Stimulated activated CD8-positive, alpha-beta memory T cell treated with anti-CD3 and anti-CD28 coated beads, Interleukin-15, amount 100 ng/mL, for 24 hours (primary cell): ENCODE data around the gene CBX5.
"Not testable (repeated sequence)": the region's sequence is repeated elsewhere in the genome, so short reads cannot be mapped to it uniquely, and the experiment has no call there.

Experiments
- DNase-seq: peaks from one replicate; pipeline ENCODE4 v3.0.0-alpha.2; 2020; ENCODE audit warnings: low read depth

Gene CBX5

GRCh38 chr12:54265364-54265812 is 14.5 kb downstream of the CBX5 start:
- no peak for DNase-seq

- no peak for DNase-seq
These were observed 17.5 kb downstream of the CBX5 start for GRCh38 chr12:54262403-54262925.

DNA sequence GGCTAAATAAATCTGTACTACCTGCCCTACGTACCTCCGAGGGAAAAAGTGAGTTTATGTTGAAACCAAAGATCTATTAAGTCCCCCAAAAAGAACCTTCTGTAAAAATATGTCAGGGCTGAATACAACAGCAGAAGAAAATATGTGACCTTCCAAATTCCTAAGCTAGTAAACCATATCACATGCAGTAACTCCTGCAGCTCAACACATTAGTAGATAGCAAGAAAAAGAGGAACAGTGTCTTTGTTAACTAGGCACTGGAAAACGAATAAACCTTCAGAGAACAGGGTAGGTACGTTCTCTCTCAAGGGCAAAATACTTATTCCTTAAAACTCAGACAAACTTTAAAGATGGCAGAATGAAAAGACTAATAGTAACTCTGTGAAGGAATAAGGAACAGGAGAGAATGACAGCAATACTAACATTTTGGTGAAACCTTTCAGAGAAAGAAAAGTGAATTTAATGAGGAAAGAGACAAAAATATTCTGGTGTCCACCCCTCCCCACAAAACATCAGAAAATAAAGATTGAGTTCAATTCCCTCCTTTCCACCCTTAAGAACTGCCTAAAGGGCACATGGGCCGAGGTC is 18.0 kb downstream of the CBX5 start:
- DNase-seq, result no peak

DNA sequence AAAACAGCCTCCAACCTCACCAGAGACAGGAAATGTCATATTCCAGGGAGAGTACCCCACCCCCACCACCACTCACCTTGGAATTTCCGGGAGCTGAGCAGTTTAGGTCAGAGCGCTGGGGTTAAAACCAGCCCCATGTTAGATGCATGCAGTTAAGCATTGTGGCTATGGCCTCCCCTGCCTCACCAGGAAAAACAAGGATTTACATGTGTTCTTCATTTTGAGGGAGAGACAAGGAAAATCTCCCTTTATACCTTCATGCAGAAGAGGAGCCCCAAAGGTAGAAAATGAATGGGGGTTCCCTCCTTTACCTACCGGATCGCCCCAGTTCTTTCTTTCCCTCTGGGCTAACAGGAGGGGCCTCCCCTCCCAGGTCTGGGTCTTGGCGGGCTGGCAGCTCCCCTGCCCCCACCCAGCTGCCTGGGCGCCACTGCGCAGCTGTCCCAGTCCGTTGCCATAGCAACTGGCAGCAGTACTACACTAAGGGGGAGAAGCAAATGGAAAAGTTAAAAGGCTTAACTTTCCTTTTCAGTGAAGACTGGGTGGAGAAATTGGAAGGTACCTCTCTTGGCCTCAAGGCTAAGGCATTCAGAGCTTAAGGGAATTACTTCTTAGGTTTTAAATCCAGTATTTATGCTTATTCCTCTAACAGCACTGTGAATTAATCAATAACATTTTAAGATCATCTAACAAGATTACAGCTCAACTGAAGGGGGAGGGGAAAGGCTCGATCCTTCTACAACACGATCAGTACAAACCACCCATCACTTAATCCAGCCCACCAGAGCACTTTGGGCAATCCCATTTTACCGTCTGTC is 20.5 kb downstream of the CBX5 start:
- DNase-seq, result peak; percentile 16

GRCh38 chr12:54258201-54258681 is 21.7 kb downstream of the CBX5 start:
- DNase-seq, result no peak

- no peak for DNase-seq
These were observed 22.6 kb downstream of the CBX5 start for GRCh38 chr12:54257332-54257731.

DNA sequence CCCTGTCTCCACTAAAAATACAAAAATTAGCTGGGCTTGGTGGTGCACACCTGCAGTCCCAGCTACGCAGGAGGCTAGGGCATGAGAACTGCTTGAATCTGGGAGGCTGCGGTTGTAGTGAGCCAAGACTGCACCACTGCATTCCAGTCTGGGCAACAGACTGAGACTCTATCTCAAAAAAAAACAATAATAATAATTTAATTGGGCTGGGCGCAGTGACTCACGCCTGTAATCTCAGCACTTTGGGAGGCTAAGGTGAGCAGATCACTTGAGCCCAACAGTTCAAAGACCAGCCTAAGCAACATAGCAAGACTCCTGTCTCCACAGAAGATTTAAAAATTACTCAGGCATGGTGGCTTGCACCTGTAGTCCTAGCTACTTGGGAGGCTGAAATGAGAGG is 26.7 kb downstream of the CBX5 start:
- DNase-seq, result no peak

- no peak for DNase-seq
These were observed 28.1 kb downstream of the CBX5 start for GRCh38 chr12:54251667-54252284.

DNA sequence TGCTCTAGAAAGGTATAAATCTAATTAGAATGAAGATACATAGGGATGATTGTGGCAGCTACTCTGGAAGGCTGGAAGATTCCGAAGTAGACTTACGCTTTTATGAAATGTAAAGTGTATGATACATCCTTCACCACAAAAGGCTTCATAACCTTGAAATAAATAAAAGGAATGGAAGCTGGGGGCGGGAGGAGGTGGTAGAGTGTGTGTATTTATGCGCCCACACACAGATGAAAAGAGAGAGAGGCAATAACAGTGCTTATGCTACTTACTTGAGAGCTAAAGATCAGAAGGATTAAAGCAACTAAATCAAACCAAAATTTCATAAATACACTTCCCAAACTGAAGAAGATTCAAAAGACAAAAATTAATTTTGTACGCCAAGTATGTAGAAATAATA is 30.4 kb downstream of the CBX5 start:
- no peak for DNase-seq

DNA sequence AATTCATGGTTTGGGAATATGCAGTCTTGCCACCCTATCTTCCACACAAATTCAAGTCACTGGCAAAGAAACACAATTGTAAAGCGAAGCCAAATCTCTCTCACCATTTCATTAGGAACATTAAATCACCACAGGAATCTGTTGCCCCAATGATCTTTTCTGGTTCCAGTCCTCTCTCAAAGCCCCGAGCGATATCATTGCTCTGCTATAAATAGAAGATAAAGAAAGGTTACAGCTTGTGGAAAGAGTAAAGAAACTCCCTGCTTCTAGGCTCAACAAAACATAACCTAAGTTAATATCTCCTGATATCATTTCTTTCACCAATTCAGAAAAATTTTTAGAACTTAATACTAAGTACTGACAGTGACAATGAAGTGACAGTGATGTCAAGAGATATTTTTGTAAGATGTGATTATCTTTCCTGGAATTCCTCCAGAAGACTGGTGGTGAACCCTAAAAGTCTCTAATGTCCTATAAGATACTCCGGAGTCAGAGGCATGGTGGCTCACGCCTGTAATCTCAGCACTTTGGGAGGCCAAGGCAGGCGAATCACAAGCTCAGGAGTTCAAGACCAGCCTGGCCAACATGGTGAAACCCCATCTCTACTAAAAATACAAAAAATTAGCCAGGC is 33.8 kb downstream of the CBX5 start:
- DNase-seq, result no peak

DNA sequence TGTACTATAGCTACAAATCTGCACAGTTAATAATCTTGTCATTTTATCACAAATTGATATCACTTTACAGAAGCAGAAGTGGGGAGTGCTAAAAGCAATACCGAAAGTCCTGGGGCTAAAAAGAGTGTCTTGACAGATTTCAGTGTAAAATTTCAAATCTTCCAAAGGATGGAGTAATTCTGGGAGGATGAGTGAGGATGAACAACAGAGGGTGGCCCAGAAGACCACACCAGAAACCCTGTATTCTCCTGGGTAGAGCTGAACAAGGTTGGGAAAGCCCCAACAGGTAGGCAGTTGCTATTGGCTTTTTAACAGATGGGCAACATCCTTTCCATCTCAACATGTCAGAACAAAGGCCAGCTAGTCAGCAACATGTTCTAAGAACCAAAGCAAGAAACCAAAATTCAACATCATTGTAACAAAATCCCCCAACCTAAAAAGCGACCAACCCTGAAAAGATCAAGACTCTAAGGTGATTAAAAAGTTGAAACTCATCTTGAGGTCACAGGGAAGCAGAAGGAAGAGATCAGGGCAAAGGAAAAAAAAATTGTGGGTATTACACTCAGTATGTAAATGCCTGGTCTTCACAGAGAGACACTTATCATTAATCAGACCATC is 38.8 kb downstream of the CBX5 start:
- no peak for DNase-seq

- no peak for DNase-seq
These were observed 39.8 kb downstream of the CBX5 start for GRCh38 chr12:54240129-54240528.

GRCh38 chr12:54239620-54240019 is 40.3 kb downstream of the CBX5 start:
- no peak for DNase-seq

DNA sequence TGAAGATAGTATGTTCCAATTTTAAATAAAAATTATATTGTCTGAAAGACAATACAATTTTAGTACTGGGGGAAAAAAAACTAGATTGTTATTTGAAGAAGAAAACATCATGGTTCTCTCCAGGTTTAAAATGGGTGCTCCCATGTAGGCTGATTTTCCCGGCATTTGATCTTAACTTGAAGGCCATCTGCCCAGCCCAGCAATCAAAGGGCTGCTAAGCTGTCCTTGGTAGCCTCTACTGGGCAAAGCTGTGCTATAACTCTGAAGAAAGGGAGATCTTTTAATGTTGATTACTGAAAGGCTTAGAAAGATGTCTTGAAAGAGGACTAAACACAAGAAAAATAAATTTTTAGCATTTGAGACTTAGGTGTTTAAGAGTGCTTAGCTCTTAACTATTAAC is 41.4 kb downstream of the CBX5 start:
- DNase-seq, result no peak

- DNase-seq, result no peak
These were observed 47.1 kb downstream of the CBX5 start for GRCh38 chr12:54232790-54233189.

GRCh38 chr12:54231269-54231668 is 48.7 kb downstream of the CBX5 start:
- DNase-seq, result not testable (repeated sequence)

DNA sequence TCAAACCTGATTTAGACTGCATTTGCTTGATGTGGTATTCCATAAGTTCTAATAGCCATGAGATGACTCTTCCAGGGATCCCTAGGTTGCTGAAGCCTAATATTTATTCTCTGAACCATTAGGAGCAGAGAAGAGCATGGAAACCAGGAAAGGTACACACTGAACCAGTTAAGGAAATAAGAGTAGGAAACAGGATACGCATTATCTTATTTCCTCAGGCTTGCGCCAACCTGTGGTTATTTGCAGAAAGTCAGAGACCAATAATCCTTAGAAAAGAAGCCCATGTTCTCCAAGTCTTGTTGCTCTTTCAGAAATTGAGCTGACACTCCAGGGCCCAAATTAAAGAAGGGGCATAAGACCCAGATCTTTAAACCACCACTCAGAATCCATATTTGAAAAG is 49.4 kb downstream of the CBX5 start:
- DNase-seq, result no peak

DNA sequence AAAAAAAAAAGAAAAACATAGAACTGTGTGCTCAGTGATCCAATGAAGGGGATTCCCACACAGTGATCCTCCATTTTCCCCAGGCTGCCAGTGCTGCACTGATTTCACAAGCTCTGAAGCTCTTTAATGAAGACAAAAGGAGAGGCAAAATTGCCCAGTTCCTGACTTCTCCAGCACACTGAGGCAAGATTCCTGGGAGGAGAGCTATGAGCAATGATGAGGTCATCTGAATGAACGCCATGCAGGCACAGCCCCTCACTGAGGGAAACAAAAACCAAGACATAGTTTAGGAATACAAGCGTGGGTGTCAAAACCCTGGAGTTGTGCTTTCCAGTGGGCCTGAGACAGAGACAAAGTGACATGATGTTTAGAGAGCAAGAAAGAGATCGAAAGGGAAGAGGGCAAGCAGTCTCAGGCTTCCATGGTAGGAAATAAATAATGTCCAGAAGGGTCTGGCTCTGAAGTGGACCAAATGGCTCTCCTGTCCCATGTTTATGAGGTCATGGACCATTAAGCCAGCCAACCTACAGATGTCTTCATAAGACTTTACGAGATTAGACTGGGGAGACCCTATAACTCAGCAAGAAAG is 50.2 kb downstream of the CBX5 start:
- no peak for DNase-seq

- no peak for DNase-seq
These were observed 51.5 kb downstream of the CBX5 start for GRCh38 chr12:54228471-54228870.

DNA sequence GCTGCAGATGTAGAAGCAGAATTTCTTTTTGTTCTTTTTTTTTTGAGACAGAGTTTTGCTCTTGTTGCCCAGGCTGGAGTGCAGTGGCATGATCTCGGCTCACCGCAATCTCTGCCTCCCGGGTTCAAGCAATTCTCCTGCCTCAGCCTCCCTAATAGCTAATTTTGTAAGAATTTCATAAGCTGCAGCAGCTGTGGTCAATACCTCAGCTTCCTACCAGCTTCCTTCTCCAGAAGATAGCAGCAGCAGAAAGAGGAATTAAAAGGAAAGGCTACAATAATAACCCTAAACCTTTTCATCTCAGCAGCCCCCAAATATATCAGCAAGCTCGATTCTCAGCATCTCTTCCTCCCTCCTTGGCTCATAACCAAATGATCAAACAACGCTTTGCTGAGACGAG is 52.0 kb downstream of the CBX5 start:
- not testable (repeated sequence) for DNase-seq

DNA sequence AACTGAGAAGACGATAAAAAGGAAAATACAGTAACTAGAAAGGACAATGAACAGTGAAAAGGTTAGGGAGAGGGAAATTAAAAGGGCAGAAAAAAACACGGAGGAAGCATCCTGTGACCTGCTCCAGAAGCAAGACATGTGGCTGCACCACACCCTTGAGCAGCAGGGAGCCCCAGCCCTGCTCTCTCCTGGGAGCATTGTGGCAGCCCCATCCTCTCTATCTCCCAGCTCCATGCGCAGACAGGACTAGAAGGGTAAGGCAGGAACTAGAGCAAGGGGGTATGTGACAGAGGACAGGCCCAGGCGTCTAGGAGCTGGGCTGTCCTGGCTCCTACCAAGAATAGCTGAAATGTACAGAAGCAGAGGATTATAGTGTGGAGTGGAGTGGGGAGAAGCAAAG is 52.5 kb downstream of the CBX5 start:
- DNase-seq, result no peak

DNA sequence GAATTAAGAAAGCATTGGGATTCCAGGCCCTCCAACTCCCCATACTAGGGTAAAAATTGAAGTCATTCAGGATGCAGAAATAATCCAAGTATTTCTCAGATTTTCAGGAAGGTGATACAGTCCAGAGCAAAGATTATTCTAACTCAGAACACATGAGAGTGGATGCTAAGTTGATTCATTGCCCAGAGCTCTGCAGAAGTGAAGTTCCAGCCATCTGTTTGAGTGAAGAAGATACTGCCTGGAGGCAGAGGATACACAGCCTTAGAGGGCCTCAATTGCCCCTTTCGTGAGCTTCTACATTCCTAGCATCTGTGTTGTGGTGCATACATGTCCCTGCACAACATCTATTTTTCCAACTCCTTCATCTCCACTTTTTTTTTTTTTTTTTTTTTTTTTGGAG is 54.3 kb downstream of the CBX5 start:
- DNase-seq, result no peak
